K562 (cell line): Measurements from ENCODE around the gene CLSTN1. TPM values are rescaled to one million over a fixed set of nuclear protein-coding genes. Genes with fewer than 3 reads are reported as not detected.

Source experiments
- ARHGAP35 ChIP-seq: fragments of 450-650 bp; IDR thresholded peaks from 2 replicates; pipeline ENCODE4 v1.6.1; 2018; ENCODE audit not compliant: partially characterized antibody
- ARNT ChIP-seq, 2 experiments: fragments of 450-650 bp; IDR thresholded peaks; 2 replicates each; pipeline ENCODE4 v1.6.1; 2016; ENCODE audit warnings: mild to moderate bottlenecking in 1 of 2
- DMBX1 ChIP-seq: fragments of 250-450 bp; sonication (Bioruptor Pico); IDR thresholded peaks from 2 replicates; pipeline ENCODE4 v1.8.0; 2022; ENCODE audit warnings: inconsistent platforms, mild to moderate bottlenecking, moderate library complexity, borderline replicate concordance
- HNRNPL ChIP-seq: fragments of 200-400 bp; formaldehyde crosslinking; IDR thresholded peaks from 2 replicates; pipeline ENCODE4 v1.6.1; 2017; ENCODE audit warnings: low read depth, mild to moderate bottlenecking, low read length
- IRF2 ChIP-seq: sonication (generic); formaldehyde crosslinking; IDR thresholded peaks from 2 replicates; pipeline ENCODE4 v1.8.1; 2022; ENCODE audit warnings: mild to moderate bottlenecking, missing genetic modification reagents
- LARP7 ChIP-seq: fragments of 450-650 bp; IDR thresholded peaks from 2 replicates; pipeline ENCODE4 v1.6.1; 2016
- MEF2D ChIP-seq: conservative IDR thresholded peaks from 2 replicates; pipeline ENCODE4 v1.6.1; 2016; ENCODE audit warnings: low read depth, missing genetic modification characterization, missing compliant biosample characterization
- NFATC3 ChIP-seq: fragments of 450-650 bp; IDR thresholded peaks from 2 replicates; pipeline ENCODE4 v1.6.1; 2017; ENCODE audit warnings: mild to moderate bottlenecking
- NFE2 ChIP-seq: IDR thresholded peaks from 2 replicates; pipeline ENCODE4 v1.6.1; 2014; ENCODE audit warnings: antibody characterized with exemption, low read depth
- PCBP2 ChIP-seq: fragments of 200-400 bp; formaldehyde crosslinking; IDR thresholded peaks from 2 replicates; pipeline ENCODE4 v1.6.1; 2018; ENCODE audit warnings: low read length, low read depth, mild to moderate bottlenecking, moderate library complexity; ENCODE audit not compliant: poor library complexity, severe bottlenecking
- POLR2B ChIP-seq: fragments of 450-650 bp; IDR thresholded peaks from 2 replicates; pipeline ENCODE4 v1.6.1; 2018; ENCODE audit warnings: low read depth; ENCODE audit not compliant: partially characterized antibody
- POLR3A ChIP-seq: IDR thresholded peaks from 2 replicates; pipeline ENCODE4 v1.6.1; 2011; ENCODE audit warnings: borderline replicate concordance, mild to moderate bottlenecking, moderate library complexity; ENCODE audit not compliant: insufficient read length, insufficient read depth; ENCODE audit errors: extremely low read depth
- PYGO2 ChIP-seq: fragments of 450-650 bp; IDR thresholded peaks from 2 replicates; pipeline ENCODE4 v1.6.1; 2016; ENCODE audit warnings: mild to moderate bottlenecking, missing genetic modification characterization, moderate library complexity, missing compliant biosample characterization
- RFX5 ChIP-seq: IDR thresholded peaks from 2 replicates; pipeline ENCODE4 v1.6.1; 2011; ENCODE audit warnings: low read depth, mild to moderate bottlenecking, improper control_type of control experiment, low read length
- SOX6 ChIP-seq: fragments of 450-650 bp; IDR thresholded peaks from 2 replicates; pipeline ENCODE4 v1.6.1; 2014; ENCODE audit warnings: mild to moderate bottlenecking
- XRCC5 ChIP-seq: fragments of 200-400 bp; formaldehyde crosslinking; IDR thresholded peaks from 2 replicates; pipeline ENCODE4 v1.6.1; 2017; ENCODE audit warnings: low read depth, mild to moderate bottlenecking, low read length
- ZSCAN29 ChIP-seq: fragments of 450-650 bp; IDR thresholded peaks from 2 replicates; pipeline ENCODE4 v1.6.1; 2017
- polyA plus RNA-seq, 8 experiments: library from polyadenylated mRNA; depleted of rRNA in 4 of 8; stranded (reverse) in 5 of 8; unstranded in 3 of 8; fragments of >200 nt; fragmentation: Nextera tagmentation in 2 of 8; fragmentation: Illumina TruSeq in 1 of 8; extraction: Ambion mirVana in 2 of 8; extraction: Trizol in 1 of 8; gene quantifications; 2 replicates each; pipeline versions ENCODE4 v1.2.1 to v1.2.3, GENCODE V29; 2011 to 2014; ENCODE audit warnings: inconsistent platforms in 1 of 8, missing spikeins in 1 of 8
- total RNA-seq, 7 experiments: library from RNA; depleted of rRNA in 6 of 7; stranded (reverse); fragments of >200 nt in 6 of 7; fragmentation: Illumina TruSeq in 2 of 7; extraction: Trizol in 2 of 7; gene quantifications; 2 replicates each; pipeline versions ENCODE4 v1.2.1 to v1.2.3, GENCODE V29; 2011 to 2021; ENCODE audit warnings: low replicate concordance in 1 of 7
- TF ChIP-seq, protein P1 (sequence below): fragments of 250-450 bp; sonication (Bioruptor Pico); IDR thresholded peaks from 2 replicates; pipeline ENCODE4 v1.9.0; 2021; ENCODE audit warnings: mild to moderate bottlenecking
- TF ChIP-seq, protein P2 (sequence below): fragments of 250-450 bp; sonication (Bioruptor Pico); IDR thresholded peaks from 2 replicates; pipeline ENCODE4 v1.4.0; 2020
- TF ChIP-seq, protein P3 (sequence below): fragments of 450-650 bp; IDR thresholded peaks from 2 replicates; pipeline ENCODE4 v1.6.1; 2017; ENCODE audit warnings: antibody characterized with exemption
- TF ChIP-seq, protein P4 (sequence below): sonication (generic); formaldehyde crosslinking; IDR thresholded peaks from 2 replicates; pipeline ENCODE4 v1.8.0; 2022; ENCODE audit warnings: missing genetic modification reagents, mild to moderate bottlenecking, moderate library complexity, borderline replicate concordance

CLSTN1 gene
- total and polyA plus RNA-seq, 9 of the 15 experiments (the other 6 are each of a cell fraction or from before 2014, with no cell fraction given): 1.1 to 32.5 (median 13.3) TPM

DNA sequence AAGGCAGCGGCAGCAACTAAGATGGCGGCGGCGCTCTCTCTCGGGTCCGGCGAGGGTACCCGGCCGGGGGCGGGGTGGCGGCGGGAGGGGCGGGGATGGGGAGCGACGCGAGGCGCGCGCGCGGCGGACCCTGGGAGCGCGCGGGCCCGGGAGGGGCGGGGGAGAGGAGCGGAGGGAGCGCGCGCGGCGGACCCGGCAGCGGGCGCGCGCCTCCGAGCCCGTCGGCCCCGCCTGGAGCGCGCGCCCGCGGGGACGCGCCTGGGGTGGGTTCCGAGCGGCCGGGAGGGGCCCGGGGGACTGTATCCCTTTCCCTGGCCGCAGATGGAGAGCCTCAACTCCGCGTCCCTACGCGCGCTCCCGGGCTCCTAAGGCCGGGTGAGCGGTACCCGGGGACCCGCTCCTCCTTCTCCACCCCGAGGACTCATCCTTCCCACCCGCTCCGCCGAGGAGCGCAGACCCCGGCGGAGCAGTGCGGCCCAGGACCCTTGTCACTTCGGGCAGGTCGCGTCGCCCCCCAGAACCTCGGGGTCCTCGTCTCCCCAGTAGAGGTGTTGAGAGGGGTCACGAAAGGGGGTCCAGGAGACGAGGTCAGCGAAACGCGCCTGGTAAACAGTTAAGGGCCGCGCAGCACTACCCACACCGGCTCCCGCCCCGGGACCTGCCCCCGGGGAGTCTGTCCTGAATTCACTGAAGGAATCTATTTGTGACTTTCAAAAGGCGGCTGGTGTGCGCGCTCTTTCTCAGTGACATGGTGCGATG is at the start of gene CLSTN1 (continued):
- TF ChIP-seq, protein P1, sequence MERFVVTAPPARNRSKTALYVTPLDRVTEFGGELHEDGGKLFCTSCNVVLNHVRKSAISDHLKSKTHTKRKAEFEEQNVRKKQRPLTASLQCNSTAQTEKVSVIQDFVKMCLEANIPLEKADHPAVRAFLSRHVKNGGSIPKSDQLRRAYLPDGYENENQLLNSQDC (CRISPR knock-in tag): no peak
- TF ChIP-seq IRF2 (no peak), LARP7 (no peak), MEF2D (tag) (no peak), SOX6 (no peak), PCBP2 (no peak), XRCC5 (0 out of 2 replicates have a peak, but pooled peaks have one; percentile 59), HNRNPL (no peak), RFX5 (no peak), DMBX1 (CRISPR knock-in tag) (peak; percentile 92; the same call in 1 of the 2 replicates), NFATC3 (no peak), ZSCAN29 (no peak), POLR3A (no peak), POLR2B (no peak), NFE2 (no peak), ARNT (IDR thresholded peaks at IDR 0.05) (no peak), PYGO2 (tag) (no peak), ARHGAP35 (no peak)
- TF ChIP-seq, protein P2, sequence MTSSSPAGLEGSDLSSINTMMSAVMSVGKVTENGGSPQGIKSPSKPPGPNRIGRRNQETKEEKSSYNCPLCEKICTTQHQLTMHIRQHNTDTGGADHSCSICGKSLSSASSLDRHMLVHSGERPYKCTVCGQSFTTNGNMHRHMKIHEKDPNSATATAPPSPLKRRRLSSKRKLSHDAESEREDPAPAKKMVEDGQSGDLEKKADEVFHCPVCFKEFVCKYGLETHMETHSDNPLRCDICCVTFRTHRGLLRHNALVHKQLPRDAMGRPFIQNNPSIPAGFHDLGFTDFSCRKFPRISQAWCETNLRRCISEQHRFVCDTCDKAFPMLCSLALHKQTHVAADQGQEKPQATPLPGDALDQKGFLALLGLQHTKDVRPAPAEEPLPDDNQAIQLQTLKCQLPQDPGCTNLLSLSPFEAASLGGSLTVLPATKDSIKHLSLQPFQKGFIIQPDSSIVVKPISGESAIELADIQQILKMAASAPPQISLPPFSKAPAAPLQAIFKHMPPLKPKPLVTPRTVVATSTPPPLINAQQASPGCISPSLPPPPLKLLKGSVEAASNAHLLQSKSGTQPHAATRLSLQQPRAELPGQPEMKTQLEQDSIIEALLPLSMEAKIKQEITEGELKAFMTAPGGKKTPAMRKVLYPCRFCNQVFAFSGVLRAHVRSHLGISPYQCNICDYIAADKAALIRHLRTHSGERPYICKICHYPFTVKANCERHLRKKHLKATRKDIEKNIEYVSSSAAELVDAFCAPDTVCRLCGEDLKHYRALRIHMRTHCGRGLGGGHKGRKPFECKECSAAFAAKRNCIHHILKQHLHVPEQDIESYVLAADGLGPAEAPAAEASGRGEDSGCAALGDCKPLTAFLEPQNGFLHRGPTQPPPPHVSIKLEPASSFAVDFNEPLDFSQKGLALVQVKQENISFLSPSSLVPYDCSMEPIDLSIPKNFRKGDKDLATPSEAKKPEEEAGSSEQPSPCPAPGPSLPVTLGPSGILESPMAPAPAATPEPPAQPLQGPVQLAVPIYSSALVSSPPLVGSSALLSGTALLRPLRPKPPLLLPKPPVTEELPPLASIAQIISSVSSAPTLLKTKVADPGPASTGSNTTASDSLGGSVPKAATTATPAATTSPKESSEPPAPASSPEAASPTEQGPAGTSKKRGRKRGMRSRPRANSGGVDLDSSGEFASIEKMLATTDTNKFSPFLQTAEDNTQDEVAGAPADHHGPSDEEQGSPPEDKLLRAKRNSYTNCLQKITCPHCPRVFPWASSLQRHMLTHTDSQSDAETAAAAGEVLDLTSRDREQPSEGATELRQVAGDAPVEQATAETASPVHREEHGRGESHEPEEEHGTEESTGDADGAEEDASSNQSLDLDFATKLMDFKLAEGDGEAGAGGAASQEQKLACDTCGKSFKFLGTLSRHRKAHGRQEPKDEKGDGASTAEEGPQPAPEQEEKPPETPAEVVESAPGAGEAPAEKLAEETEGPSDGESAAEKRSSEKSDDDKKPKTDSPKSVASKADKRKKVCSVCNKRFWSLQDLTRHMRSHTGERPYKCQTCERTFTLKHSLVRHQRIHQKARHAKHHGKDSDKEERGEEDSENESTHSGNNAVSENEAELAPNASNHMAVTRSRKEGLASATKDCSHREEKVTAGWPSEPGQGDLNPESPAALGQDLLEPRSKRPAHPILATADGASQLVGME (CRISPR knock-in tag): no peak; the same call in 1 of the 2 replicates
- TF ChIP-seq, protein P3, sequence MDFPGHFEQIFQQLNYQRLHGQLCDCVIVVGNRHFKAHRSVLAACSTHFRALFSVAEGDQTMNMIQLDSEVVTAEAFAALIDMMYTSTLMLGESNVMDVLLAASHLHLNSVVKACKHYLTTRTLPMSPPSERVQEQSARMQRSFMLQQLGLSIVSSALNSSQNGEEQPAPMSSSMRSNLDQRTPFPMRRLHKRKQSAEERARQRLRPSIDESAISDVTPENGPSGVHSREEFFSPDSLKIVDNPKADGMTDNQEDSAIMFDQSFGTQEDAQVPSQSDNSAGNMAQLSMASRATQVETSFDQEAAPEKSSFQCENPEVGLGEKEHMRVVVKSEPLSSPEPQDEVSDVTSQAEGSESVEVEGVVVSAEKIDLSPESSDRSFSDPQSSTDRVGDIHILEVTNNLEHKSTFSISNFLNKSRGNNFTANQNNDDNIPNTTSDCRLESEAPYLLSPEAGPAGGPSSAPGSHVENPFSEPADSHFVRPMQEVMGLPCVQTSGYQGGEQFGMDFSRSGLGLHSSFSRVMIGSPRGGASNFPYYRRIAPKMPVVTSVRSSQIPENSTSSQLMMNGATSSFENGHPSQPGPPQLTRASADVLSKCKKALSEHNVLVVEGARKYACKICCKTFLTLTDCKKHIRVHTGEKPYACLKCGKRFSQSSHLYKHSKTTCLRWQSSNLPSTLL: peak; percentile 79; the same call in 1 of the 2 replicates
- TF ChIP-seq, protein P4, sequence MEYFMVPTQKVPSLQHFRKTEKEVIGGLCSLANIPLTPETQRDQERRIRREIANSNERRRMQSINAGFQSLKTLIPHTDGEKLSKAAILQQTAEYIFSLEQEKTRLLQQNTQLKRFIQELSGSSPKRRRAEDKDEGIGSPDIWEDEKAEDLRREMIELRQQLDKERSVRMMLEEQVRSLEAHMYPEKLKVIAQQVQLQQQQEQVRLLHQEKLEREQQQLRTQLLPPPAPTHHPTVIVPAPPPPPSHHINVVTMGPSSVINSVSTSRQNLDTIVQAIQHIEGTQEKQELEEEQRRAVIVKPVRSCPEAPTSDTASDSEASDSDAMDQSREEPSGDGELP (CRISPR knock-in tag): no peak
